HG02678 (cell line): ENCODE data around the gene ADAMTS1.

Experiments used
- ATAC-seq: cut with Tn5 transposase; IDR thresholded peaks from one replicate; pipeline ENCODE4 v1.9.1; 2021; ENCODE audit warnings: mild to moderate bottlenecking, moderate library complexity; ENCODE audit not compliant: unreplicated experiment

Gene ADAMTS1

GRCh38 chr21:26814386-26814785, 30.8 kb downstream of the ADAMTS1 start:
- ATAC-seq: no peak

- no peak for ATAC-seq
Measured at GRCh38 chr21:26813426-26813998, 31.7 kb downstream of the ADAMTS1 start.

GRCh38 chr21:26812173-26812572, 33.0 kb downstream of the ADAMTS1 start:
- ATAC-seq: no peak

- ATAC-seq: no peak
Measured at GRCh38 chr21:26811482-26811881, 33.7 kb downstream of the ADAMTS1 start.

- no peak for ATAC-seq
Measured at GRCh38 chr21:26810676-26811415, 34.4 kb downstream of the ADAMTS1 start.

GRCh38 chr21:26810266-26810665, 34.9 kb downstream of the ADAMTS1 start:
- ATAC-seq: no peak

- no peak for ATAC-seq
Measured at GRCh38 chr21:26809745-26810144, 35.5 kb downstream of the ADAMTS1 start.

- no peak for ATAC-seq
Measured at GRCh38 chr21:26806801-26807295, 38.4 kb downstream of the ADAMTS1 start.

GRCh38 chr21:26804895-26805609, 40.2 kb downstream of the ADAMTS1 start:
- ATAC-seq: no peak

- no peak for ATAC-seq
Measured at GRCh38 chr21:26801498-26801897, 43.7 kb downstream of the ADAMTS1 start.

- ATAC-seq: no peak
Measured at GRCh38 chr21:26800970-26801431, 44.2 kb downstream of the ADAMTS1 start.

GRCh38 chr21:26800455-26800854, 44.8 kb downstream of the ADAMTS1 start:
- ATAC-seq: no peak

GRCh38 chr21:26800001-26800400, 45.2 kb downstream of the ADAMTS1 start:
- ATAC-seq: no peak

GRCh38 chr21:26798856-26799751, 46.1 kb downstream of the ADAMTS1 start:
- no peak for ATAC-seq

- ATAC-seq: no peak
Measured at GRCh38 chr21:26797878-26798456, 47.2 kb downstream of the ADAMTS1 start.

- ATAC-seq: no peak
Measured at GRCh38 chr21:26795866-26796329, 49.3 kb downstream of the ADAMTS1 start.

GRCh38 chr21:26795412-26795805, 49.8 kb downstream of the ADAMTS1 start:
- ATAC-seq: no peak

- no peak for ATAC-seq
Measured at GRCh38 chr21:26794597-26795411, 50.4 kb downstream of the ADAMTS1 start.

GRCh38 chr21:26790296-26790695, 54.9 kb downstream of the ADAMTS1 start:
- ATAC-seq: no peak
